Measurements from ENCODE around the gene ZC3H12C.
"Not testable (repeated sequence)": the region's sequence is repeated elsewhere in the genome, so short reads cannot be mapped to it uniquely, and the experiment has no call there.

The ZC3H12C gene

DNA sequence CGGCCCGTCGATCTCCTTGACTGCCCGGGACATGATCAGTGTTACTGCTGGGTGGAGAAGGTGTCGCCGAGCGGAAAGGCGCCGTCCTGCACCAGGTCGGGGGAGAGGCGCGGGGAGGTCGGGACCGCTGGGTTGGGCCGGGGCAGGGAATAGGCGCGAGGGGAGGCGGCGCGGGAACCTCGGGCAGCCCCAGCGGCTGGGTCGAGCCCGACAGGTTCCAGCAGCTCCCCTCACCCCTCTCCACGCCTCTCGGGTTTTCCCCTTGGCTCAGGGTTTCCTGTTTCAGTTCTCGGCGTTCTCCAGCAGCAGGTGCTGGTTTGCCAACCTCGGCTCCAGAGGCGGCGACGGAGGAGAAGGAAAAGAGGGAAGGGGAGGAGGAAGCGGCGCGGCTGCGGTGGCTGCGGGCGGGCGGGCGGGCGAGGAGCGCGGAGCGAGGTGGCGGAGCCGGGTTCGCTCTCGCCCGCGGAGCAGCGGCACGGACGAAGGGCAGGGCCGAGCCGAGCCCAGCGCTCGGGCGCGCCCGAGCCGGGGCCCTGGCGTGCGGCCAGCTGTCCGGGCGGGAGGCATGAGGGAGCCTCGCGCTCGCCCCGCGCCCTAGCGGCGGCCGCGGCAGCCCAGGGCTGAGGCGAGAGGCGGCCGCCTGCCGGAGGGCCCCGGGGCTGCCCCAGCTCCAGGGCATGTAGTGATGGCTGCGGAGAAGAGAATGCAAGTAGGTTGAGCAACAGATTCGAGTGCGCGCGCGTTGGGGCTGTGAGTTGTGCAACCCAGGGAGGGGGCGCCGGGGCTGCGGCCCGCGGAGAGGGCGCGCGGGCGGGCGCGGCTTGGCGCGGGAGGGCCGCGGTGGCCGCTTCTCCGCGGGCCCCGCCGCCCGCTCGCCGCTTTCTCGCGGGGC is at the start of gene ZC3H12C:
Gene ZC3H12C (plus strand): TSS at position 878 of the 892 bp plus-strand sequence. CDS start 20 bp downstream, outside the sequence.
- DNase-seq (ENCODE audit: low spot score) = peak; percentile 86

DNA sequence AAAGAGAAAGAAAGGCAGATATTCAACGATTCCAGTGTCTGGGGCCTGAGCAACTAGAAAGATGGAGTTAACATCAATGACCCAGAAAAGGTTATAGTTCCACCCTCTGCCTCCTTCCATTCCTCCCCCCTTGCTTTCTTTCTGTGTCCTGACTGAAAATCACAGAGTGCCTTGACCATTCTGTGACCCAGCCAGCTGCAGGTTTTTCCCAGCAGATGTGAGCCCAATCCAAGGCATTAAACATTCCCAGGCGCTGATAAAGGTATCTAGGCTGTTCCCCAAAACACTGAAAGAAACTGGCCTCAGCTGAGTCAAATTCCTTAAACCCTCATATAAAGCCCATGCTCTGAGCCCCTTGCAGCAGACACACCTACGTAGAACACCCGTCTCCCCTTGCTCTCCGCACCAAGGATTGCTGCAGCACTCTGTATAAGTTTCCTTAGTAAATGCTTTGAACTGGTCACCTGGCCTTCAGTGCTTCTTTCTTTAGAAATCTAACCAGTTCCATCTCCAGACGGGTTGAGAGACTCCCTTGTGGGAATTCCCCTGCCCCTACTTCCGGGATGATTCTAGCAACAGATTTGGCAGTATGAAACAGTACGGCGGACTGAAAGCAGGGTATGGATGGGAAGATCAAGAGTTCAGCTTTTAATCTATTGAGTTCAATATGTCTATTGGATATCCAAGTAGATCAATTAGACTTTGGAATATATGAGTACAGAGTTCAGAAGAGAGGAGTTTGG is 48.8 kb upstream of the ZC3H12C start:
- no peak for DNase-seq (ENCODE audit: low spot score)

DNA sequence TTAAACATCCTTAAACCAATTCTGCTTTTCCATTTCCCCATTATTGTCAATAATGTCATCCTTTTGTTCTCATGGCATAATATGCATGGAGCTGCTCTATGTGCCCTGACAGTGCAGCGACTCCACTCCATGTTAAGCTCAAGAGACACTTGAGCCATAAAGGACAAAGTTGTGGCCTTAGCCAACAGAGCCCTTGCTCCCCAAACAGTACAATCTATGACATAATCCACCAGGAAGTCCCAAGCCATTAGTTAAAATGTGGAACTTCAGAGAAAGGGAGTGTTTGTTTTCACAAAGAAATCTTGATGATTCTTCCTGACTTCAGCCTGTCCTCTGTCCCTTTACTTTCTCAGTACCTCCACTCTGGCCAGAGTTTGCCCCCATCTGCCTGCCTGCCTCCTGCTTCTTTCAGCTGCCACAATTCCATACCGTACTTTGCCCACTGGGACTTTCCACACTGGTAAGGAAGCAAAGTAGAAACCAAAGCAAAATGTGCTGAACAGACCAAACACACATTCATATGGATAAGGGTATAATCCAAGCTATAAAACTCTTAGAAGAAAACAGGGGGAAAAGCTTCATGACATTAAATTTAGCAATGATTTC is 46.3 kb upstream of the ZC3H12C start:
- DNase-seq (ENCODE audit: low spot score) = no peak

DNA sequence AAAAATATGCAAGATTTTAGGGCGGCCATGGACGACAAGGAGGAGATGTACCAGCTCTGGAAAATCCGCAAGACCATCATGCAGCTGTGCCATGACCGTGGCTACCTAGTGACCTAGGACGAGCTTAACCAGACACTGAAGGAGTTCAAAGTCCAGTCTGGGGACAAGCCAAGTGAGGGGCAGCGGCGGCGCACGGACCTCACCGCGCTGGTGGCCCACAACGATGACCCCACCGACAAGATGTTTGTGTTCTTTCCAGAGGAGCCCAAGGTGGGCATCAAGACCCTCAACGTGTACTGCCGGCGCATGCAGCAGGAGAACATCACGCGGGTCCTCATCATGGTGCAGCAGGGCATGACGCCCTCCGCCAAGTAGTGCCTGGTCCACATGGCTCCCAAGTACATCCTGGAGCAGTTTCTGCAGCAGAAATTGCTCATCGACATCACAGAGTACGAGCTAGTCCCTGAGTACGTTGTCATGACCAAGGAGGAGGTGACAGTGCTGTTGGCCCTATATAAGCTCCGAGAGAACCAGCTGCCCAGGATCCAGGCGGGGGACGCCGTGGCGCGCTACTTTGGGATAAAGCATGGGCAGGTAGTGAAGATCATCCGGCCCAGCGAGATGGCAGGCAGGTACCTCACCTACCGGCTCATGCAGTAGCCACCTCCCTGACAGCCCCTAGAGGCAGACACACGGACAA is 43.5 kb upstream of the ZC3H12C start:
- no peak for DNase-seq (ENCODE audit: low spot score)

DNA sequence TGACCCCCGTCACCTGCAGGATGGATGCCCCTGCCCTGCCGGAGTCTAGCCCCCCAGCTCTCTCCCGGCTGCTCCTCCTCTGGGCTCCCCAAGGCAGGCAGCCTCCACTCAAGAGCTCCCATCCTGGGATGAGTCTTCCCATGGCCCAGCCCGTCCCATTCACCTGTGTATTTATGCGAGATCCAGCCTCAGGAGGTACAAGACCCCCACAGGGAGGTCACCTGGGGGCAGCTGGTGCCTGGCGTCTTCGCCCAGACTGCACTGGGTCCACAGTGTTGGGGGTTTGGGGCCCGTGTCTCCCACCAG is 43.0 kb upstream of the ZC3H12C start:
- no peak for DNase-seq (ENCODE audit: low spot score)

DNA sequence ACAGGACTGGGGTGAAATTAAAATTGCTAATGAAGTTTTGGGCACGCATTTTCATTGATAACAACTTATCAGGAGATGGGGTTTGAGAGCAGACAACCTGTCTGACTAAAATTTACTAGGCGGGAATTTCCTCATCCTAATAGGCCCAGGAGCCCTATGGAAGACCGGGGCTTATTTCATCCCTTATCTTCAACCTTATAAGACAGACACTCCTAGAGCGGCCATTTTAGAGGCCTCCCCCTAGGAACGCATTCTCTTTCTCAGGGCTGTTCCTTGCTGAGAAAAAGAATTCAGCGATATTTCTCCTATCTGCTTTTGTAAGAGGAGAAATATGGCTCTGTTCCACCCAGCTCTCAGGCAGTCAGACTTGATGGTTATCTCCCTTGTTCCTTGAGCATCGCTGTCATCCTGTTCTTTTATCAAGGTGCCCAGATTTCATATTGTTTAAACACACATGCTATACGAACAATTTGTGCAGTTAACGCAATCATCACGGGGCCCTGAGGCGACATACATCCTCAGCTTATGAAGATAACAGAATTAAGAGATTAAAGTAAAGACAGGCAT is 39.3 kb upstream of the ZC3H12C start:
- no peak for DNase-seq (ENCODE audit: low spot score)

DNA sequence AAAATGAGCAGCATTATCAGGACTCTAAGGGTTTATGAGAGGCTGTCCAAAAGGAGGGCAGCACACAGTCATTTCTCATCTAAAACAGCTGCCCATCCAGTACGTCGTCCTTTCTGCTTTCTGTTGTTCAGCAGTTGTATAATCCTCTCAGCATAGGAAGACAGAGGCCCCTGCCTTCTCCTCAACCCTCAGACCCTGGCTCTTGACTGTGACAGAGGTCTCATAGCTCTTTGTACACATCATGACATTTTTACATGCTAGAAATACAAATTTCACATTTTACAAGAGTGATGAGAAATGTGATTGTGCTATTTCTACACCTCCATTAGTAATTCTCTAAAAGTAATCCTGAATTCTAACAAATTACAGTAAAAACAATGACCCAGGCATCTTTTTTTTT is 36.2 kb upstream of the ZC3H12C start:
- DNase-seq (ENCODE audit: low spot score) = no peak

DNA sequence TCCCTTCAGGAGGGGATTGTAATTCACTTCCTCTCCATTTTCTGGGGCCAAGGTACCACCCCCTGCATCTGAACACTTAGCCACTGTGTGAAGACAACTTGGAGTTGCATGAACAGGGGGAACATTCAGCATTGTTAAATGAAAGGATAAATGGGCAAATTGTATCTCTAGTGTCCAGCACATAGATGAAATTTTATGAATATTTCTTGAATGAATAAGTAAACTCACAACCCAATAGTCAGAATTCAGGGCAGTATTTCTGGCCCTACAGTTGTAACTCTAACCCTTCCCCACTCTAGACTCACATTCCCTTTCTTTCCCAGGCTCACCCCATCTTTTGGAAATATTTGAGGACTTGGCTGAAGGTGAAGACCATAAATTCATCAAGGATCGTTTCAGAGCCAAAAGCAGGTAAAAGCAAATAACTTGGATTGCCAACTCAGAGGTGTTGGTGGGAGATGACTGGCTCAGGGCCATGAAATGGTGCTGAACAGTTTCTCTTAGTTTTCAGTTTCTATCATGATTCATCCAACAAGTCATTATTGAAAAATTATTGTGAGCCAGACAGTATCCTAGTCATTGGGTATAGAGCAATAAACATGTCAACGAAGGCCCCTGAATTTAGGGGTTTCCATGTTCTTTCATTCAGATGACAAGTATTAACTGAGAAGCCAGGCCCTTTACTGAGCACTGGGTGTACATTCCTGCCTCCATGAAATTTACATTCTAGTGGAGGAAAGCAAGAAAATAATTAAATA is 33.3 kb upstream of the ZC3H12C start:
- DNase-seq (ENCODE audit: low spot score) = no peak

DNA sequence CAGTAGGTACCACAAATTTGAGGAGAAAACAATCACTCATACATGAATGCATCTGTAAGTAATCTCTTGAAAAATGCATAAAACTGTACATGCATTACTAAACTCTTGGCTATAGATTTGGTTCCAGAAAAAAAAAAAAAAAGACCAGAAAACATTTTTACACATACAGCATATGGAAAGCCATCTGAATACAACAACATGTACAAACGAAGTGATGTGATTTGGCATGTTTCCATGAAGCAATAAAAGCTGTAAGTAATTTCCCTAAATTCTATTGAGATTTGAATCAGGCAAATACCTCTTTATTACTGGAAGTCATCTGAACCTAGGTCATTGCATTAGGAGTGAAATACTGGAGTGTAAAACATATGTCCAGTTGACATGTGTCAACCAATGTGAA is 31.9 kb upstream of the ZC3H12C start:
- no peak for DNase-seq (ENCODE audit: low spot score)

DNA sequence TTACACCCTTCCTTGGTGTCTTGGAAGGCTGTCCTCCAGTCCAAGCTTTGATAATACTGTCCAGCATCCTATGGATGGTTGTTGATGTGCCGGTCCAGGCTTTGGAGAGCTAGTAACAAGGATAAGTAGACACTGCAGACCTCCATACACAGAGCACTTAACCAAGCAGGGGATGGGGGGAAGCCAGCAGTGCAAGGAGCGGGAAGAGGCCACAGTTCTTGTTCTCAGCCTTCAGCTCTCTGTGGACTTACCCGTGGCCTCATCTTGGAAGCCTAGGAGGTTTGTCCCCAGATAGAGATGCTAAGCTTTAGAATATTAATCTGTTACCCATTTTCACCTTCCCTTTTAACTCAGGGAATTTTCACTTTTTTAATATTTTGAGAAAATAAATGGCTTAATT is 30.9 kb upstream of the ZC3H12C start:
- no peak for DNase-seq (ENCODE audit: low spot score)

DNA sequence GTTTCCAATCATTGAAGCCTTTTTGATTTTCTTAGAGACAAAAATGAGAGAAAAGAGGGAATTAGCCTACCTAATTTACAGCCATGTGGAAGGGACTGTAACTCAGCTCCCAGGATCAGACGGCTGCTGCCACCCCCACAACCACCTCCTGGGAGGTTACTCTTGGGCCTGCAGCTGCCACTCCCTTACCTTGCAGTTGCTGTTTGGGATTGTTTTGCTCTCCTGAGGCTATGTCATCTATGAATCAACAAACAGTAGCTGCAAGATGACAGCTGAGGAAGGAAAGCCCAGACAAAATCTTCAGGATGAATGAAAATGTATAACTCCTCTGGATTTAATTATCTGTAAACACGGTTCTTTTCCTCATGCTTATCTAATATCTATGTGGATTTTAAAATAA is 28.0 kb upstream of the ZC3H12C start:
- DNase-seq (ENCODE audit: low spot score) = no peak

DNA sequence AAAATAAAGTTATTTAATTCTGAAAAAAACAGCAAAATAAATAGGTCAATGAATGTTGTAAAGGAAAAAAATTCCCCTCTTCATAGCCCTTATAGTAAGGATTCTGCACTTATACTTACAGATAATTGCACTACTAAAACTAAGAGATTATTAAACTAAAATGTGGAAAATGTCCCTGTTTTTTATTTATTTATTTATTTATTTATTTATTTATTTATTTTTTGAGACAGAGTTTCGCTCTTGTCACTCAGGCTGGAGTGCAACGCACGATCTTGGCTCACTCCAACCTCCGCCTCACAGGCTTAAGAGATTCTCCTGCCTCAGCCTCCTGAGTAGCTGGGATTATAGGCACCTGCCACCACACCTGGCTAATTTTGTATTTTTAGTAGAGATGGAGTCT is 25.2 kb upstream of the ZC3H12C start:
- not testable (repeated sequence) for DNase-seq (ENCODE audit: low spot score)

DNA sequence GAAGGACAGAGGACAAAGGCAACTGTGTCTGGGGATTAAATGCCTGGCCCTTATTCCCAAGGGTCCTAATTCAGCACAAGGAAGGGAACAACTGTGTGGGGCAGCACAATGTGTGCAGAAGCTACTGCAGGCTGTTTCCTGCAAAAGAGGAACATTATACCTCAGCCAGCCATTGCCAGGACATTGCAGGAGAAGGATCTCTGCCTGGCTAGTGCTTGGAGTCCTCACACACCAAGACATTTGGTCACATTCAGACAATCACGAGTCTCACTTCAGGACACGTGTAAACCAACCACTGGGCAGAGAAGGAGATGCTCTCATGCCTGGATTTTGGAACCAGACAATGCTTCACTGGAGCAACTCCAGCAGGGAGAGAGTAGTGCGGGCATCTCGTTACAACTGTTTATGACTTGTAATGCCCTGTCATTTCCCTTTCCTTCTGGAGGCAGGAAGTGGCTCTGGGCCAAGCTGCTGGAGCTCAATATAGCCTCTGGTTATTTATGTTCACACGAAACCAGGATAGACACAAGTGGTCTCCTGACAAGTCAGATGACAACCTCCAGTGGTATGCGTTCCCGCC is 23.9 kb upstream of the ZC3H12C start:
- no peak for DNase-seq (ENCODE audit: low spot score)

DNA sequence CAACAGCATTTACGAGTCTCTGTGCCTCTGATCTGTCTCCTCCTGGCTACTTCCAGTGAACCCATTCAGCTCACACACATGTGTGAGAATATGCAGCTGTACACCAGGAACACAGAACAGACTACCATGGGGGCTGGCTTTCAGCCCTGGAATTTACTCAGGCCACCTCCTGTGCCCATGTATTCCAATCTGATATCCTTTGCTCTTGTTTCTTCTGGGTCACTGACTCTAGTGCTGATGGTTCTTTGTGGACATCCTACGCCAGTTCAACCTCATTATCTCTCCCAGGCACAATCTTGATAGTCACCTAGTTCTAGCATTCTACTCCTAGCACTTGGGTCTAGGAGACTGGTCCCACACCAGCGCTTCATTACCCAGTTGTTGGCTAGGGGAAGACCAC is 23.0 kb upstream of the ZC3H12C start:
- no peak for DNase-seq (ENCODE audit: low spot score)

DNA sequence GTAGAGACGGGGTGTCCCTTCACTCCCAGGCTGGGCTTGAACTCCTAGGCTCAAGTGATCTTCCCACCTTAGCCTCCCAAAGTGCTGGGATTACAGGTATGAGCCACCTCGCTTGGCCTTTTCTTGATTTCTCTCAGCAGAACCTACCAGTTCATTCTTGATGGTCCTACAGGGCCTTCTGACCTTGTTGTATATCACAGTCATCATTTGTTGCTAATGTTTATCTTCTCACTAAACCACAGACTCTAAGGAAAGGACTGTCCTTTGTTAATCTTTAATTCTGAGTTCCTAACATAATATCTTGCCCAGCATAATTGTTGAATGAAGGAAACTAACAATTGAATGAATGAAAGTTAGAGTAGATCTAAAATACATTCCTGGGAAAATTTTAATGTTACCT is 22.0 kb upstream of the ZC3H12C start:
- no peak for DNase-seq (ENCODE audit: low spot score)

DNA sequence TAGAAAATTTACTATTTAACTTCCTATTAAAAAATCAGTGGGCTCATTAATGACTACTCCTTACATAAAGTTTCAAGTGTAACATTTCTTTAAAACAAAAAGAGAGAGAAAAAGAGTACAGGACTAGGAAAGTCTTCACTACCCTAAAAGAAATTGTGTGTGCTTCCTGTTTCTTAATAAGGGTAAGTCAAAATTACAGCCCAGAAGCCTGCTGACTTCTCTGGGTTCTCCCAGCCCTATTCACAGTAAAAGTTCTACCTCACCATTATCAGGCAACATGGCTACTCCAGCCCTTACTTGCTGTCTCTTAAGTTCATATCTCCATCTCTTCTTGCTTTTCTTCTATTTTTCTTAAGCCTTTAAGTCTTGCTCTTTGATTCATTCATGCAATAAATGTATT is 20.3 kb upstream of the ZC3H12C start:
- DNase-seq (ENCODE audit: low spot score) = no peak

DNA sequence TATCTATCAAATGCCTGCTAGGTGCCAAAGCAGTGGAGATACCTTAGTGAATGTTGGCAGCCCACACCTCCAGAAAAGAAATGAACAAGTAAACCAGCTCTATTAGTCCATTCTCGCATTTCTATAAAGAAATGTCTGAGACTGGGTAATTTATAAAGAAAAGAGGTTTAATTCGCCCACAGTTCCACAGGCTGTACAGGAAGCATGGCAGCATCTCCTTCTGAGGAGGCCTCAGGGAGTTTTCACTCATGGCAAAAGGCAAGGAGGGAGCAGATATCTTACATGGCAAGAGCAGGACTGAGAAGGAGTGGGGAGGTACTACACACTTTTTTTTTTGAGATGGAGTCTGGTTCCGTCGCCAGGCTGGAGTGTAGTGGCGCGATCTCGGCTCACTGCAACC is 18.7 kb upstream of the ZC3H12C start:
- DNase-seq (ENCODE audit: low spot score) = no peak

DNA sequence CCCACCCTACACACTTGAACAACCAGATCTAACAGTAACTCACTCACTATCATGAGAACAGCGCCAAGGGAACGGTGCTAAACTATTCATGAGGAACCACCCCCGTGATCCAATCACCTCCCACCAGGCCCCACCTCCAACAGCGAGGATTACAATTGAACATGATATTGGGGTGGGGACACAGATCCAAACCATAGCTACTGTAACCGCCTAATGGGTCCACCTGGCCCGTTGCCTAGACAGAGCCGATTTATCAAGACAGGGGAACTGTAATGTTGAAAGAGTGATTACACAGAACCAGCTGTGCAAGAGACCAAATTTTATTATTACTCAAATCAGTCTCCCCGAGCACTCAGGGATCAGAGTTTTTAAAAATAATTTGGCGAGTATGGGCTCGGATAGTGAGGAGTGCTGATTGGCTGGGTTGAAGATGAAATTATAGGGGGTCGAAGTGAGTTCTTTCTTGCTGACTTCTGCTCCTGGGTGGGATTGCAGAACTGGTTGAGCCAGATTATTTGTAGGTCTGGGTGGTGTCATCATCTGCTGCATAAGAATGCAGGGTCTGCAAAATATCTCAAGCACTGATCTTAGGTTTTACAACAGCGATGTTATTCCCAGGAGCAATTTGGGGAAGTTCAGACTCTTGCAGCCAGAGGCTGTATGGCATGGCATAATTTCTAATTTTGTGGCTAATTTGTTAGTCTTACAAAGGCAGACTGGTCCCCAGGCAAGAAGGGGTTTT is 17.9 kb upstream of the ZC3H12C start:
- no peak for DNase-seq (ENCODE audit: low spot score)

DNA sequence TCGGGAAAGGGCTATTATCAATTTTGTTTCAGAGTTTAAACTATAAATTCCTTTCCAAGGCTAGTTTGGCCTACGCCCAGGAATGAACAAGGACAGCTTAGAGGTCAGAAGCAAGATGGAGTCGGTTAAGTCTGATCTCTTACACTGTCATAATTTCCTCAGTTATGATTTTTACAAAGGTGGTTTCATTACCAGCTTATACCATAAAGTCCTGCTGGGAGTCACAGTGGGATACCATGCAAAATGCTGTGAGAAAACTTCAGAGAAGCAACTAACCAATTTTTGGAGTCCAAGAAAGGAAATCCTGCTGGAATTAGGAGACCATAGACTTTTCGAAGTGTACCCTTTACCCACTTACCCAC is 17.4 kb upstream of the ZC3H12C start:
- DNase-seq (ENCODE audit: low spot score) = no peak

DNA sequence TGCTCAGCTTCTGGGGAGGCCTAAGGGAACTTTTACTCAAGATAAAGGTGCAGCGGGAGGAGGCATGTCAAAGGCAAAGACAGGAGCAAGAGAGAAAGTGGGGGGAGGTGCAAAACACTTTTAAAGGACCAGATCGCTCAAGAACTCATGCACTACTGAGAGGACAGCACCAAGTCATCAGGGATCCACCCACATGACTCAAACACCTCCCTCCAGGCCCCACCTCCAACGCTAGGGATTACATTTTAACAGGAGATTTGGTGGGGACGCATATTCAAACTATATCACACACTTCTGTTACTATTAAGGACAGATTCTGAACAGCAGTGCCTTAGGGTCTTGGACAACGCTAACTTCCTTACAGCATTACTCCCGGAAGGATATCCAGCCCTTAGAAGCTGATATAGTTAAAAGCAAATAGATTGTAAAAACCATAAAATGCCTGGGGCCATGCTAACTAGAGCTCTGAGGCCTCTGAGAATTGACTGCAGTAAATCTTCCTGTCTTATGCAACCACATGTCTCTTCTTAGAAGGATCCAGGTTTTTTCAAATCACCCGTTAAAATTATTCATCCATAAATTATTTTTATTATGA is 16.7 kb upstream of the ZC3H12C start:
- DNase-seq (ENCODE audit: low spot score) = no peak

Data from putamen (tissue), 1 donor.